ENCODE measurements around the gene FTHL17.

The FTHL17 gene

DNA sequence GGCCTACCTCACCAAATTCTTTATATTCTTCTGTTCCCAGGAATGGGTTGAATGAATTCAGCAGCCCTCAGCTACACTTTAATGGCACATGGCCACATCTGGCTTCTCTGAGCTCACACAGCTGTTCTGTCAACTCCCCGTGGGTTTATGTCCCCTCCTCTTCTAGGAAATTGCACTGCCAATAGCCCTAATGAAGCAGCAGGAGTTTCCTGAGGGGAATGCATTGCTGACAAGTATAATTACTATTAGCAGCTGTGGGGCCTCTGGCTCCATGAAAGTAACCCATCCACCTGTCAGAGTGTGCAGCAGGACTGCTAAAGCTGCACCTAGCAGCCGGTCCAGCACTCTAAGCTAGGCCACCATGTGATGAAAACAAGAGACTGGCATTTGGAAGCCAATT lies 50.3 kb downstream of the FTHL17 start:
- DNase-seq (ENCODE audit: low read depth) = no peak
- H3K4me3 ChIP-seq (ENCODE audit: low read depth, low read length) = no peak overlapping the region
- TF ChIP-seq, protein P1, sequence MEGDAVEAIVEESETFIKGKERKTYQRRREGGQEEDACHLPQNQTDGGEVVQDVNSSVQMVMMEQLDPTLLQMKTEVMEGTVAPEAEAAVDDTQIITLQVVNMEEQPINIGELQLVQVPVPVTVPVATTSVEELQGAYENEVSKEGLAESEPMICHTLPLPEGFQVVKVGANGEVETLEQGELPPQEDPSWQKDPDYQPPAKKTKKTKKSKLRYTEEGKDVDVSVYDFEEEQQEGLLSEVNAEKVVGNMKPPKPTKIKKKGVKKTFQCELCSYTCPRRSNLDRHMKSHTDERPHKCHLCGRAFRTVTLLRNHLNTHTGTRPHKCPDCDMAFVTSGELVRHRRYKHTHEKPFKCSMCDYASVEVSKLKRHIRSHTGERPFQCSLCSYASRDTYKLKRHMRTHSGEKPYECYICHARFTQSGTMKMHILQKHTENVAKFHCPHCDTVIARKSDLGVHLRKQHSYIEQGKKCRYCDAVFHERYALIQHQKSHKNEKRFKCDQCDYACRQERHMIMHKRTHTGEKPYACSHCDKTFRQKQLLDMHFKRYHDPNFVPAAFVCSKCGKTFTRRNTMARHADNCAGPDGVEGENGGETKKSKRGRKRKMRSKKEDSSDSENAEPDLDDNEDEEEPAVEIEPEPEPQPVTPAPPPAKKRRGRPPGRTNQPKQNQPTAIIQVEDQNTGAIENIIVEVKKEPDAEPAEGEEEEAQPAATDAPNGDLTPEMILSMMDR (IDR thresholded peaks at IDR 0.05; ENCODE audit: low read depth, low read length, missing control alignments) = no peak

Measured in GM12864 (cell line).